Endothelial cell (in vitro differentiated cells): ENCODE measurements around the gene EXOC2. TPM values are rescaled to one million over a fixed set of nuclear protein-coding genes. Genes with fewer than 3 reads are reported as not detected.

Source experiments
- DNase-seq: peaks from one replicate; pipeline ENCODE4 v3.0.0; 2021; ENCODE audit warnings: low spot score
- H3K27ac Mint-ChIP-seq: one replicate; pipeline ENCODE4 v1.8.0; 2021; ENCODE audit warnings: mixed read lengths, inconsistent platforms; ENCODE audit not compliant: unreplicated experiment
- H3K27me3 Mint-ChIP-seq: one replicate; pipeline ENCODE4 v1.8.0; 2021; ENCODE audit warnings: mild to moderate bottlenecking, moderate library complexity, mixed read lengths, inconsistent platforms; ENCODE audit not compliant: unreplicated experiment
- H3K36me3 Mint-ChIP-seq: one replicate; pipeline ENCODE4 v1.8.0; 2021; ENCODE audit warnings: mild to moderate bottlenecking, low read depth, mixed read lengths, inconsistent platforms; ENCODE audit not compliant: unreplicated experiment
- H3K4me1 Mint-ChIP-seq: one replicate; pipeline ENCODE4 v1.8.0; 2021; ENCODE audit warnings: mild to moderate bottlenecking, mixed read lengths, inconsistent platforms; ENCODE audit not compliant: unreplicated experiment
- H3K4me3 Mint-ChIP-seq: one replicate; pipeline ENCODE4 v1.8.0; 2021; ENCODE audit warnings: mild to moderate bottlenecking, mixed read lengths, inconsistent platforms; ENCODE audit not compliant: unreplicated experiment
- H3K9me3 Mint-ChIP-seq: one replicate; pipeline ENCODE4 v1.8.0; 2021; ENCODE audit warnings: mixed read lengths, inconsistent platforms; ENCODE audit not compliant: unreplicated experiment
- CTCF ChIP-seq: fragments of 200-600 bp; sonication (generic); IDR thresholded peaks from one replicate; pipeline ENCODE4 v1.5.0; 2021; ENCODE audit warnings: antibody characterized with exemption; ENCODE audit not compliant: unreplicated experiment
- total RNA-seq: library from RNA; stranded (reverse); fragmentation: NEBNext Ultra II Directional; extraction: Animal tissue kit (Norgen Biotek cat#: 25700); gene quantifications from one replicate; pipeline ENCODE4 v1.2.1, GENCODE V29; 2021; ENCODE audit not compliant: unreplicated experiment

Gene EXOC2
- total RNA-seq, 1 donor from 2014 or later: 34.6 TPM

DNA sequence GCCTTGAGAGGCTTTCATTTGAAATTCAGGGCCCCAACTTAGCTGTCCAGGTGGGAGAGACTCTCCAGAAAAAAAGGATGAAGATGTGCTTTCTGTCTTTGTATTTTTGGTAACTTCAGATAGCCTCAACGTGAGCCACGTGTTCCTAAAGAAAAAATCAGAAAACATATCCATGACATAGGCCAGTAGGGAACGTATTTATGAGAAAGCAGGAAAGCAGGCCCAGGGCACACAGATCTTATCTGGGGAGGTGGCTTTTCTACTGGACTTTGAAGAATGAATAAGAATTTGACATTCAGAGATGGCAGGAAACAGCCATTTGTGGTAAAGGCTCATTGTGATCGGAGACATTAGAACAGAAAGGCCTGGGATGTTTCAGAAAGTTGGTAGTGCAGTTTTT, 21.2 kb upstream of the EXOC2 start:
- Mint-ChIP-seq H3K9me3 (no peaks in the 10 kb centered on the region), H3K27me3 (peaks cover 3% of the 10 kb centered on the region), H3K4me3 (no peak overlapping the region), H3K27ac (peak overlapping the region; percentile 22), H3K4me1 (peaks cover 50% of the 10 kb centered on the region), H3K36me3 (no peaks in the 10 kb centered on the region)
- TF ChIP-seq CTCF: no peak
- DNase-seq: no peak

DNA sequence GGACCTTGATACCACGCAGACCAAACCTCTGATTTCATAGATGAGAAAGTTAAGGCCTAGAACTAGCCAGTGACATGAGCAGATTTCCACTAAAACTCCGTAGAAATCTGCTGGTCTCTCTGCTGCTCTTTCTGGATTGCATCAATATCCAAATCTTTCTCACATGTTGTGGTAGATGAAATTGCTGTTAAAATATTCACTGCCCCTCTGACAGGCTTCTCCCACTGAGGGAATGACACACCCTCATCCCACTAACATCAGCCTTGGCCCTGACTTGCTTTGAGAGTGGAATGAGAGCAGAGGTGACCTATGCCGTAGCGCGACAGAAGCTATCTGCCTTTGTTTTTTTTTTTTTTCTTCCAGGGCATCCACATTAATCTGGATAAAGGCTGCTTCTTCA, 20.4 kb upstream of the EXOC2 start:
- H3K4me1 Mint-ChIP-seq: peaks cover 52% of the 10 kb centered on the region
- H3K9me3 Mint-ChIP-seq: no peaks in the 10 kb centered on the region
- no peak overlapping the region for H3K27ac Mint-ChIP-seq
- peaks cover 3% of the 10 kb centered on the region for H3K27me3 Mint-ChIP-seq
- H3K36me3 Mint-ChIP-seq: no peaks in the 10 kb centered on the region
- no peak for DNase-seq
- TF ChIP-seq CTCF: no peak
- H3K4me3 Mint-ChIP-seq: no peak overlapping the region

GRCh38 chr6:712805-713204, 19.9 kb upstream of the EXOC2 start:
- no peaks in the 10 kb centered on the region for H3K36me3 Mint-ChIP-seq
- no peaks in the 10 kb centered on the region for H3K9me3 Mint-ChIP-seq
- H3K27ac Mint-ChIP-seq: no peak overlapping the region
- no peak overlapping the region for H3K4me3 Mint-ChIP-seq
- no peak for TF ChIP-seq CTCF
- peaks cover 3% of the 10 kb centered on the region for H3K27me3 Mint-ChIP-seq
- no peak for DNase-seq
- peaks cover 56% of the 10 kb centered on the region for H3K4me1 Mint-ChIP-seq

GRCh38 chr6:711925-712324, 19.0 kb upstream of the EXOC2 start:
- no peak overlapping the region for H3K4me3 Mint-ChIP-seq
- H3K36me3 Mint-ChIP-seq: no peaks in the 10 kb centered on the region
- H3K4me1 Mint-ChIP-seq: peaks cover 56% of the 10 kb centered on the region
- H3K9me3 Mint-ChIP-seq: no peaks in the 10 kb centered on the region
- no peak for TF ChIP-seq CTCF
- peaks cover 5% of the 10 kb centered on the region for H3K27me3 Mint-ChIP-seq
- no peak for DNase-seq
- peak overlapping the region; percentile 94 for H3K27ac Mint-ChIP-seq

- Mint-ChIP-seq H3K27ac (peak overlapping the region; percentile 94), H3K27me3 (peaks cover 5% of the 10 kb centered on the region), H3K4me3 (peak overlapping the region; percentile 80), H3K9me3 (no peaks in the 10 kb centered on the region), H3K4me1 (peaks cover 49% of the 10 kb centered on the region), H3K36me3 (no peaks in the 10 kb centered on the region)
- TF ChIP-seq CTCF: no peak
- peak; percentile 65 for DNase-seq
Observed at GRCh38 chr6:710601-711571, 17.9 kb upstream of the EXOC2 start.
